CD4-positive, CD25-positive, alpha-beta regulatory T cell (primary cell): Measurements from ENCODE around the gene HMGB4. TPM values are rescaled to one million over a fixed set of nuclear protein-coding genes. Genes with fewer than 3 reads are reported as not detected.

Experiments used
- ATAC-seq, 2 donors: fragments of 150-1000 bp; cut with Tn5 transposase; one replicate each; pipeline ENCODE4 v1.10.0; 2021; ENCODE audit warnings: low read depth in 2 of 2, moderate number of reproducible peaks in 2 of 2, moderate library complexity in 1 of 2
- DNase-seq, 3 donors: peaks; one replicate each; pipeline versions ENCODE4 v3.0.0 to v3.0.0-alpha.2; 2012 to 2022; ENCODE audit warnings: mixed read lengths in 1 of 3
- H3K27ac ChIP-seq: one replicate; pipeline ENCODE4 v1.7.0; 2013; ENCODE audit warnings: mild to moderate bottlenecking, low read length; ENCODE audit not compliant: insufficient read depth, poor library complexity, severe bottlenecking
- H3K27me3 ChIP-seq: one replicate; pipeline ENCODE4 v1.7.0; 2013; ENCODE audit warnings: low read length; ENCODE audit not compliant: control insufficient read depth, insufficient read depth
- H3K36me3 ChIP-seq: one replicate; pipeline ENCODE4 v1.7.0; 2013; ENCODE audit warnings: mild to moderate bottlenecking, low read length, moderate library complexity; ENCODE audit not compliant: control insufficient read depth, insufficient read depth
- H3K4me1 ChIP-seq: 2 replicates; pipeline ENCODE4 v1.7.0; 2013; ENCODE audit warnings: mild to moderate bottlenecking, low read length; ENCODE audit not compliant: insufficient read depth, control insufficient read depth, poor library complexity, severe bottlenecking
- H3K4me3 ChIP-seq: one replicate; pipeline ENCODE4 v1.7.0; 2013; ENCODE audit warnings: low read depth, mild to moderate bottlenecking, low read length, moderate library complexity
- H3K9me3 ChIP-seq, 2 experiments: 1 replicate in 1 of 2; 2 replicates in 1 of 2; pipeline ENCODE4 v1.7.0; 2013; ENCODE audit warnings: low read length in 2 of 2, mild to moderate bottlenecking in 1 of 2, moderate library complexity in 1 of 2; ENCODE audit not compliant: control insufficient read depth in 2 of 2
- H3K27ac Mint-ChIP-seq, 3 donors: one replicate each; pipeline ENCODE4 v1.8.0; 2020 to 2022; ENCODE audit warnings: mild to moderate bottlenecking in 3 of 3, mixed read lengths in 3 of 3, moderate library complexity in 2 of 3
- H3K27me3 Mint-ChIP-seq: one replicate; pipeline ENCODE4 v1.8.0; 2022; ENCODE audit warnings: mild to moderate bottlenecking, mixed read lengths
- H3K36me3 Mint-ChIP-seq: one replicate; pipeline ENCODE4 v1.8.0; 2020; ENCODE audit warnings: mixed read lengths
- H3K4me1 Mint-ChIP-seq, 4 donors: one replicate each; pipeline ENCODE4 v1.8.0; 2020 to 2022; ENCODE audit warnings: mixed read lengths in 4 of 4, mild to moderate bottlenecking in 1 of 4
- H3K4me3 Mint-ChIP-seq, 4 donors: one replicate each; pipeline ENCODE4 v1.8.0; 2020 to 2022; ENCODE audit warnings: mild to moderate bottlenecking in 4 of 4, mixed read lengths in 4 of 4, moderate library complexity in 3 of 4
- H3K9me3 Mint-ChIP-seq, 7 donors: one replicate each; pipeline ENCODE4 v1.8.0; 2020 to 2022; ENCODE audit warnings: mixed read lengths in 7 of 7, mild to moderate bottlenecking in 3 of 7, moderate library complexity in 2 of 7
- polyA plus RNA-seq, 4 donors: library from polyadenylated mRNA; unstranded; fragments of 300-500 nt; fragmentation: Illumina TruSeq; gene quantifications; one replicate each; pipeline ENCODE4 v1.2.3, GENCODE V29; 2021
- total RNA-seq: library from RNA; stranded (reverse); gene quantifications from one replicate; pipeline ENCODE4 v1.2.3, GENCODE V29; 2022

HMGB4 gene
- total and polyA plus RNA-seq, 5 donors from 2014 or later: not detected

GRCh38 chr1:33828059-33828458 lies 35.8 kb upstream of the HMGB4 start:
- Mint-ChIP-seq H3K27me3 (peaks cover 4% of the 10 kb centered on the region), H3K4me3 (no peak overlapping the region), H3K36me3 (no peaks in the 10 kb centered on the region), H3K27ac (no peak overlapping the region), H3K4me1 (no peaks in the 10 kb centered on the region), H3K9me3 (peaks cover 0 to 7% (median 4%) of the 10 kb centered on the region in 7 donors)
- no peaks in the 10 kb centered on the region for H3K36me3 ChIP-seq
- no peaks in the 10 kb centered on the region for H3K4me1 ChIP-seq
- DNase-seq (no peak), ATAC-seq (no peak)
- H3K9me3 ChIP-seq: no peaks in the 10 kb centered on the region
- no peak overlapping the region for H3K27ac ChIP-seq
- H3K27me3 ChIP-seq: no peaks in the 10 kb centered on the region
- H3K4me3 ChIP-seq: no peak overlapping the region

GRCh38 chr1:33828654-33829053 lies 35.2 kb upstream of the HMGB4 start:
- H3K4me3 ChIP-seq: no peak overlapping the region
- H3K36me3 ChIP-seq: no peaks in the 10 kb centered on the region
- H3K9me3 ChIP-seq: no peaks in the 10 kb centered on the region
- H3K36me3 Mint-ChIP-seq: no peaks in the 10 kb centered on the region
- DNase-seq (no peak), ATAC-seq (no peak)
- peaks cover 4% of the 10 kb centered on the region for H3K27me3 Mint-ChIP-seq
- H3K27me3 ChIP-seq: no peaks in the 10 kb centered on the region
- no peaks in the 10 kb centered on the region for H3K4me1 Mint-ChIP-seq
- no peaks in the 10 kb centered on the region for H3K4me1 ChIP-seq
- H3K27ac Mint-ChIP-seq: no peak overlapping the region
- H3K4me3 Mint-ChIP-seq: no peak overlapping the region
- no peak overlapping the region for H3K27ac ChIP-seq
- H3K9me3 Mint-ChIP-seq: peaks cover 0 to 7% (median 4%) of the 10 kb centered on the region in 7 donors

- H3K27ac Mint-ChIP-seq: no peak overlapping the region
- H3K4me3 ChIP-seq: no peak overlapping the region
- H3K4me1 Mint-ChIP-seq: no peaks in the 10 kb centered on the region
- DNase-seq (no peak), ATAC-seq (no peak)
- H3K36me3 Mint-ChIP-seq: no peaks in the 10 kb centered on the region
- no peaks in the 10 kb centered on the region for H3K36me3 ChIP-seq
- no peak overlapping the region for H3K4me3 Mint-ChIP-seq
- H3K9me3 Mint-ChIP-seq: peaks cover 0 to 5% (median 2%) of the 10 kb centered on the region in 7 donors
- H3K4me1 ChIP-seq: no peaks in the 10 kb centered on the region
- H3K27ac ChIP-seq: no peak overlapping the region
- no peaks in the 10 kb centered on the region for H3K27me3 ChIP-seq
- H3K9me3 ChIP-seq: peaks cover 0 to 2% of the 10 kb centered on the region in 2 experiments
- H3K27me3 Mint-ChIP-seq: peaks cover 4% of the 10 kb centered on the region
These were observed 27.0 kb upstream of the HMGB4 start for GRCh38 chr1:33836911-33837310.

- H3K27ac ChIP-seq: no peak overlapping the region
- DNase-seq (no peak), ATAC-seq (no peak)
- Mint-ChIP-seq H3K27me3 (no peaks in the 10 kb centered on the region), H3K36me3 (no peaks in the 10 kb centered on the region), H3K9me3 (peaks cover 0 to 5% (median 1%) of the 10 kb centered on the region in 7 donors), H3K27ac (no peak overlapping the region), H3K4me1 (no peaks in the 10 kb centered on the region), H3K4me3 (no peak overlapping the region)
- H3K4me1 ChIP-seq: no peaks in the 10 kb centered on the region
- no peak overlapping the region for H3K4me3 ChIP-seq
- H3K9me3 ChIP-seq: peaks cover 0 to 2% of the 10 kb centered on the region in 2 experiments
- H3K36me3 ChIP-seq: no peaks in the 10 kb centered on the region
- H3K27me3 ChIP-seq: no peaks in the 10 kb centered on the region
These were observed 26.2 kb upstream of the HMGB4 start for GRCh38 chr1:33837635-33838034.

- peaks cover 0 to 2% of the 10 kb centered on the region in 2 experiments for H3K9me3 ChIP-seq
- H3K36me3 Mint-ChIP-seq: no peaks in the 10 kb centered on the region
- DNase-seq: no peak
- H3K27me3 ChIP-seq: no peaks in the 10 kb centered on the region
- no peak overlapping the region for H3K4me3 Mint-ChIP-seq
- no peaks in the 10 kb centered on the region for H3K27me3 Mint-ChIP-seq
- no peak for ATAC-seq
- peaks cover 0 to 6% (median 0%) of the 10 kb centered on the region in 7 donors for H3K9me3 Mint-ChIP-seq
- H3K4me3 ChIP-seq: no peak overlapping the region
- no peak overlapping the region for H3K27ac Mint-ChIP-seq
- H3K4me1 Mint-ChIP-seq: no peaks in the 10 kb centered on the region
- H3K4me1 ChIP-seq: no peaks in the 10 kb centered on the region
- no peaks in the 10 kb centered on the region for H3K36me3 ChIP-seq
- H3K27ac ChIP-seq: no peak overlapping the region
These were observed 22.4 kb upstream of the HMGB4 start for GRCh38 chr1:33841494-33841893.

- Histone ChIP-seq H3K4me3 (no peak overlapping the region), H3K4me1 (no peaks in the 10 kb centered on the region), H3K27ac (no peak overlapping the region), H3K27me3 (no peaks in the 10 kb centered on the region), H3K9me3 (no peaks in the 10 kb centered on the region), H3K36me3 (no peaks in the 10 kb centered on the region)
- ATAC-seq (no peak), DNase-seq (no peak)
- no peak overlapping the region for H3K4me3 Mint-ChIP-seq
- no peak overlapping the region for H3K27ac Mint-ChIP-seq
- H3K27me3 Mint-ChIP-seq: no peaks in the 10 kb centered on the region
- H3K36me3 Mint-ChIP-seq: no peaks in the 10 kb centered on the region
- no peaks in the 10 kb centered on the region for H3K4me1 Mint-ChIP-seq
- peaks cover 0 to 6% (median 0%) of the 10 kb centered on the region in 7 donors for H3K9me3 Mint-ChIP-seq
These were observed 21.5 kb upstream of the HMGB4 start for GRCh38 chr1:33842348-33842747.

GRCh38 chr1:33844166-33844565 lies 19.7 kb upstream of the HMGB4 start:
- H3K4me1 Mint-ChIP-seq: no peaks in the 10 kb centered on the region
- H3K4me3 ChIP-seq: no peak overlapping the region
- H3K4me3 Mint-ChIP-seq: no peak overlapping the region
- H3K27me3 ChIP-seq: no peaks in the 10 kb centered on the region
- H3K9me3 ChIP-seq: no peaks in the 10 kb centered on the region
- no peak for DNase-seq
- H3K36me3 Mint-ChIP-seq: no peaks in the 10 kb centered on the region
- H3K36me3 ChIP-seq: no peaks in the 10 kb centered on the region
- ATAC-seq: no peak
- no peak overlapping the region for H3K27ac Mint-ChIP-seq
- no peaks in the 10 kb centered on the region for H3K4me1 ChIP-seq
- H3K27ac ChIP-seq: no peak overlapping the region
- peaks cover 0 to 3% (median 0%) of the 10 kb centered on the region in 7 donors for H3K9me3 Mint-ChIP-seq
- H3K27me3 Mint-ChIP-seq: no peaks in the 10 kb centered on the region

GRCh38 chr1:33846861-33847260 lies 17.0 kb upstream of the HMGB4 start:
- H3K9me3 ChIP-seq: no peaks in the 10 kb centered on the region

More at GRCh38 chr1:33846861-33847260, 17.0 kb upstream of the HMGB4 start:
- no peaks in the 10 kb centered on the region for H3K27me3 Mint-ChIP-seq
- no peak overlapping the region for H3K27ac ChIP-seq
- peaks cover 0 to 3% (median 0%) of the 10 kb centered on the region in 7 donors for H3K9me3 Mint-ChIP-seq
- no peak for ATAC-seq
- no peaks in the 10 kb centered on the region for H3K27me3 ChIP-seq
- no peaks in the 10 kb centered on the region for H3K4me1 ChIP-seq
- no peaks in the 10 kb centered on the region for H3K36me3 Mint-ChIP-seq
- H3K4me3 ChIP-seq: no peak overlapping the region
- no peak for DNase-seq
- H3K36me3 ChIP-seq: no peaks in the 10 kb centered on the region
- no peak overlapping the region for H3K4me3 Mint-ChIP-seq
- no peaks in the 10 kb centered on the region for H3K4me1 Mint-ChIP-seq
- H3K27ac Mint-ChIP-seq: no peak overlapping the region
